HG03280 (cell line): Measurements from ENCODE around the gene ABCA7.

ENCODE experiments used
- ATAC-seq: cut with Tn5 transposase; IDR thresholded peaks from one replicate; pipeline ENCODE4 v1.9.1; 2021; ENCODE audit warnings: mild to moderate bottlenecking, moderate library complexity; ENCODE audit not compliant: unreplicated experiment

ABCA7 gene

DNA sequence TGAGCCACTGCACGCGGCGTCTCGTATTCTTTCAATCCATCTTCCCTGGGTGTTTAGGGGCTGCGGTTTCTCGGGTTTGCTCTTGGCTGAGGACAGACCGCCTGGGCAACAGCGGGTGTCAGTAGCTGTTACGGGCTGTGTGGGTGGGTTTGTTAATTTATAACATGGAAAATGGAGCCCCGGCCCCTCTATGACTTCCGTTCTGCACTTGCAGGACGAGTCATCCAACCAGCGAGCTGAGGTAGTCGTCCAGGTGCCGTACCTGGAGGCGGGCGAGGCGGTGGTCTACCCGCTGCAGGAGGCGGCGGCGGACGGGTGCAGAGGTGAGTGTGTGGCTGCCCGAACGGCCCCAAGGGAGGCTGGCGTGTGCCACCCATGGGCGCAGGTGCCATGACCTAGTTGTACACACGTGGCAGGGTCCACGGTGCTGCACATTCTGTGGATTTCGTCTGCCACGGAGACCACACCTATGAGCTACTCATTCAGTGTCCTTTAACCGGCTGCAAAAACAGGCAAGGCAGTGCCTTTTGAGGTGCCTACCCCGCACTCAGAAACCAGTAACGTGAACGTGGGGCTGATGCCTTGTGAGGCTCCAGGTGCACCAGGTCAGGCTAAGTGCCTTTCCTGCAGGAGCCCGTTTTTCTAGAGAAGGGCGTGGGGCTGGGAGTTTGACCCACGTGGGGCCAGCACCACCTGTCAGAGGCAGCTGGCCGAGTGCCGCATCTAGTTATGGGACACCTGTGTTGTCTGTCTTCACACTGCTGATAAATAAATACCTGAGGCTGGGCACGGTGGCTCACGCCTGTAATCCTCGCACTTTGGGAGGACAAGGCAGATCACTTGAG is 44.3 kb downstream of the ABCA7 start:
- ATAC-seq, result no peak

DNA sequence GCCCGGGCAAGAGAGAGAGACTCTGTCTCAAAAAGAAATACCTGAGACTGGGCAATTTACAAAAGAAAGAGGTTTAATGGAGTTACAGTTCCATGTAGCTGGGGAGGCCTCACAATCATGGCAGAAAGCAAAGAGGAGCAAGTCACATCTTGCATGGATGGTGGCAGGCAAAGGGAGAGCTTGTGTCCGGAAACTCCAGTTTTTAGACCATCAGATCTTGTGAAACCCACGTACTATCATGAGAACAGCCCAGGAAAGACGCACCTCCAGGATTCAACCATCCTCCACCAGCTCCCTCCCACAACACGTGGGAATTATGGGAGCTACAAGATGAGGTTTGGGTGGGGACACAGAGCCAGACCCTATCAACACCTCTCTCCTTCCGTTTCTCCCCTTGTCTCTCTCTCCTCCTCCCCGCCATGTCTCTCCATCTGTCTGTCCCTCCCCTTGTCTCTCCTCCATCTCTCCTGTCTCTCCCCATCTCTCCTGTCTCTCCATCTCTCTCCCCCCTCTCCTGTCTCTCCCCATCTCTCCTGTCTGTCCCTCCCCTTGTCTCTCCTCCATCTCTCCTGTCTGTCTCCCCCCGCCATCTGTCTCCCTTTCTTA is 45.2 kb downstream of the ABCA7 start:
- ATAC-seq, result no peak

DNA sequence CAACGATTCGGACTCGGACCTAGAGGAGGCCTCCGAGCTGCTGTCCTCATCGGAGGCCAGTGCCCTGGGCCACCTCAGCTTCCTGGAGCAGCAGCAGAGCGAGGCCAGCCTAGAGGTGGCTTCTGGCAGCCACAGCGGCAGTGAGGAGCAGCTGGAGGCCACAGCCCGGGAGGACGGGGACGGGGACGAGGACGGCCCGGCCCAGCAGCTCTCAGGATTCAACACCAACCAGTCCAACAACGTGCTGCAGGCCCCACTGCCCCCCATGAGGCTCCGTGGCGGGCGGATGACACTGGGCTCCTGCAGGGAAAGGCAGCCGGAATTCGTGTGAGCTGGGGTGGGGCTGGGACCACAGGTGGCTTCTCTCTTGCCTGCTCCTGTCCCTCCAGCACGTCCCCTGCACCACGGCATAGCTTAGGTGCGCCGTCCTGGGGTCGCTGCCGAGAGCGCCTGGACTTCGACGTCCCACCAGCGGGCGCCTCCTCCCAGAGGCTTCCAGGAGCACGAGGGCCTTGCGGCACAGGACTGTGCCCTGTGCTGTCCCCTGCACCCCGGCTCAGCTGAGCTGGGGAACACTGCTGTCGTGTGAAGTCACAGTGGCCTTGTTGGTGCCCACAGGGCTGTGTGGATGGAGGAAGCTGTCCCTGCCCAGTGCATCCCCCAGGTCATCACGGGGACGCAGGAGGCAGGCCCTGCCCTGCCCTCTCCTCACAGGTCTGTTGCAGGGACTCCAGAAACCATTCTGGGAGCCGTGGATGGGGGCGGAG is 46.0 kb downstream of the ABCA7 start:
- ATAC-seq, result no peak

DNA sequence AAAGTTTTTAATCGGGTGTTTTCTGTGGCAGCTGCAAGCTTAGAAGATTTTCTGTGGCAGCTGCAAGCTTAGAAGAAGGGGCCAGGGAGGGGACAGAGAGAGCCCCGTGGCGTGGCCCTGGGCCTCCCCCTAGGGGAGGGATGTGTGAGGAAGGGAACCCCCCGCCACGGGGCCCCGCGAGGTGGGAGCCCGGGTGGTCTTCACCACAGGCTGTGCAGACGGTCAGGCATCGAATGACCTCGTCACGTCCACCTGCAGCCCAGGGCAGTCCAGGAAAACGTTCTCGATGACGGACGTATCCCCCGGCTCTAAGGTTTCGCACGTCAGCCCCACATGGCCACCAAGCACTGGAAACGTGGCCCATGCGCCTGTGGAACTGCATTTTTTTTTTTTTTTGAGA is 46.7 kb downstream of the ABCA7 start:
- ATAC-seq, result no peak

DNA sequence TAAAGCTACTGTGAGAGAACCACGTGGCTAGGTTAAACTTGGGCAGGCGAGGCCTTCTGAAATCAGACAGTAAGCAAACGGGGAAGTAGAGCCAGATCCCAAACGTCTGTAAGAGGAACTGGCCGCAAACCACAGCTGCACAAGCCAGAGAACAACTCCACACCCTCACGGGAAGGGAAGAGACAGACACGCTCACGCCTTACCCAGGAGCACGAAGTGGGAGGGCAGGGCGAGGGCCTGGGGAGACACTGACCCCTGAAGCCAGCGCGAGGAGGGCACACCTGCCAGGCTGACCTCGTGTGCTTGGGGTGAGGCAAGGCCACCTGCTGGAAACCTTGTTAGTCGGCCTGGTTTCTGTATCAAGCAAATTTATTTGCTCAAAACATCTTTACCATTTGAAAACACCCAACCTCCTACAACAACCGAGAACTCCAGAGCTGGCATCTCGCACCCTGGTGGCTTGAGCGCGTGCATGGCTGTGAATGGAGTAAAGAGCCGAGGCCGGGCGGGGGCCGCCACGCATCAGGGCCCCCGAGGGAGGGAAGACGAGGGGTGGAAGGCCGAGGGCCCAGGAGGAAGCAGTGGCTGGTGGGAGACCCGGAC is 48.0 kb downstream of the ABCA7 start:
- no peak for ATAC-seq

DNA sequence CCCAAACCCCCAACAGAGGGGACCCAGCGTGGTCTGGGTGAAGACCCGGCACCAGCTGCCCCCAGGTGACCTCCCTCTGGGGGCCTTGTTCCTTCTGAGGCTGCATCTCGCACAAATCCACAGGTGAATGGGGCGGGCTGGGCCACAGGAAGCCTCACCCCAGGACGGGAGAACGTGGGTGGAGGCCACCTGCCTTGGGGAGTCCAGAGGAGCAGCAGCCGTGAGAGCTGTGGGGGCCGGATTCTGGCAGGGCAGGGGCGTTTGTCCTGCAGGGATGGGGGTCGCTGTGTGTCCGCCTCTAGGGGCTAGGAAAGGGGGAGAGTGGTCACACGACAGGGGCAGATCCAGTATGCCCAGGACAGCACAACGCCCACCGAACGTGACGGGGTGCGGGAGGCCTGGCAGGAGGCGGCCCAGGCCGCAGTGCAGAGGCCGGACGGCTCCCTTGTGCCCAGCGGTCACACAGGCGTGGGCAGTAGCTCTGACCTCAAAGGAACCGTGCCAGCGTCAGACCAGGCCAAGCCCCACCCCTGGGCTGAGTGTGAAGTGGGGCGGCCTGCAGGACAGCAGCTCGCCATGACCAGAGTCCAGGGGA is 48.6 kb downstream of the ABCA7 start:
- no peak for ATAC-seq

DNA sequence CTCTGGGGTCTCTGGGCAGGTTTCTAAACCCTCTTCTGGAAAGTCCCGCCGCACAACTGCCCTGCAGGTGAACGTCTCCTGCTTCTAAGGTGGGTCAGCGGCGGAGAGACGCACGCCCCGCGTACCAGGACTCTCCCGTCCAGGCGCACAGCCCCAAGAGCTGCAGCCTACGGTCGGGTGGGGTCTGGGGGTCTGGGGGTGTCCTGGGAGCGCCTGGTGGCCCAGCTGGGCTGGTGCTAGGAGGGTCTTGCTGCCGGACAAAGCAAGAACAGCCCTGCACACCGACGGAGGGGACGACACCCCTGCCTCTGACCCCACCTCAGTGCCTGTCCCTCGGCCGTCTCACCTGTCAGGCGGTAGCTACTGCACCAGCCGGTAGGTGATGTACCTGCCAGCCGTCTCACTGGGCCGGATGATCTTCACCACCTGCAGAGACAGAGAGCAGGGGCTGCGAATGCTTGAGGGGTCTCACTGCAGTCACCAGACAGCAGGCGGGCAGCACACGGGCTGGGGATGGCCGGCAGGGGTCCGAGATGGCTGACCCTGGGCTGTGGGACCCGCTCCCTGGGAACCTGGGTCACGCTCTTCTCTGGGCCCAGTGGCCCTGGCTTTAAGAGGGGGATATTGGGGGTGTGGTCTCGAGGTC is 49.3 kb downstream of the ABCA7 start:
- no peak for ATAC-seq

DNA sequence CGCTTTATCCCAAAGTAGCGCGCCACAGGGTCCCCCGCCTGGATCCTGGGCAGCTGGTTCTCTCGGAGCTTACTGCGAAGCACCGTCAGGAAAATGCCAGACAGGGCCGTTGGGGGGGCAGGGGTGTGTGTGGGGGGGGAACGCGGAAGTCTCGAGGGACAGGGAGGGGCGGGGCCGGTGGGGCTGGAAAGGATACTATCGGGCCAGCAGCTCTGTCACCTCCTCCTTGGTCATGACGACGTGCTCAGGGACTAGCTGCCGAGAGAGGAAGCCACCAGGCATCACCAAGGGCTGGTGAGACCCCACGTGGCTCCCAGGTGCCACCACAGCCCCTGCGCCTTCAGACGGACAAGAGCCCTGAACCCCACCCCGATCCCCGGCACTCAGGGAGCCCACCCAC is 50.0 kb downstream of the ABCA7 start:
- ATAC-seq, result no peak

DNA sequence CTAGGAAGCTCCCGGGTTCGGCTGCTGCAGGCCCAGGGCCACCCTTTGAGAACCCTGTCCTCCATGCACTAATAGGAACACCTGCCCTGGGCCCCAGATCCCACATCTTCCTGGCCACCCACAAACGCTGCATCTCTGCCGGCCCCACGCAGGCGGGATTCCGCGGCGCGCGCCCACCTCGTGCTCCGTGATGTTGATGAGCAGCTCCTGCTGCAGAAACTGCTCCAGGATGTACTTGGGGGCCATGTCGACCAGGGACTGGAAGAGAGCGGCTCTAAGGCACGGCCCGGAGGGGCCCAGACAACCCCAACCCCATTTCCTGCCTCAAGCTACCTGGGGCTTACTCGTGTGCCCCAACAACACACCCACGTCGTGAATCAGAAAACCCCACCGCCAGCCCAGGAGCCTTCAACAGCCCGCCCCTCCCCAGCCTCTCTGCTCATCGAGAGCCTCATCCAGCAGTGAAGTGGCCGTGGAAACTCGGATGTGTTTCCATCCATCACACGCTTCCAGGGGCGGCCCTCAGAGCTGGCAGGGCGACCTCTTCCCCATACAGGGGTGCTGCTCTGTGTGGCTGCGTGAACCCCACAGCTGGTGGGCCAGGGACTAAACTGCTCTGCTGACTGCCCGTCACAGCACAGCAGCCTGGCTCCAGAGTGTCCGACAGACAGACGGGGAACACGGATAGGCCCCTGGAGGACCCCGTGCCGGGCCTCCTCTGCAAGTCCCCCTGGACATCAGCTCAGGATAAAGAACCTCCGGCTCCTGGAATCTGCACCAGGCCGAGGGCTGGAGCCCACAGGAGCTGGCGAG is 51.0 kb downstream of the ABCA7 start:
- no peak for ATAC-seq

DNA sequence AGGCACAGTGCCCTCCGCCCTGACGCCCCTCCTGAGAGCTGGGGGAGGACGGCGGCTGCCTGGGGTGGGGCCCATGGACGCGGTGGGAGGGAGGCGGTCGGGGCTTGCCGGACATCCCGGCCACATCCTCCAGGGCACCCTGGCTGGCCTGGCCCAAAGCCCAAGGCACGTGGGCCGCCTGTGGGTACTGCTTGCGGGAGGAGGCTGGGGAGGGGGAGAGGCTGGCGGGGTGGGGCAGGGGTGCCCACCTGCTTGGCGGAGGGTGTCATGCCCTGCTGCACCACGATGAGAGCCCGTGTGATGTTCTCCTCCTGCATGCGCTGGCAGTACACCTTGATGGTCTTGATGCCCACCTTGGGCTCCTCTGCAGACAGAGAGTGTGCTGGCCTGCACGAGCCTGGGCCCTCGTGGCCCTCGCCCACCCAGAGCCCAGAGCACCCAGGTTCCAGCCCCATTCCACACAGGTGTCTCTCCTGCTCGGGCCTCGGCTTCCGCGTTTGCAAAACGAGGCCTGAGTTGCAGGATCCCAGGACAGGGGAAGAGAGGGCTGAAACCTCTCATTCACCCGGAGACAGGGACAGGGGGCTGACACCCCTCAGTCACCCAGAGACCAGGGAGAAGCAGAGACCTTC is 51.8 kb downstream of the ABCA7 start:
- ATAC-seq, result no peak

DNA sequence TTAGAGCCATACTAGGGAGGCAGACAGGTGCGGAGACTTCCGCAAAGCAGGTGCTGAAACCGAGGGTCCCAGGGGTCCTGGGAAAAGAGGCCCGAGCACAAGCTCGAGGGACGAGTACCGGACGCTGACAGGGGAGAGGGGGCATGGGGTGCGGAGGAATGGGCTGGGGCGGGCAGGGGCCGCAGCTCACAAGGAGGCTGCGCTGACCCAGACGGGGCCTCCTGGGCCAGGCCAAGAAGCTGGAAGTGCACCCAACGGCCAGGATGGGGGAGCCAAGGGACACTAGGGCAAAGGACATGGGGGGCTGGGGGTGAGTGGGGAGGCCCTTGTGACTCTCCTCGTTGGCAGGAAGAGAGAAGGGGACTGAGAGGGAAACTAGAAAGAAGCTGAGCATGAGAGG is 53.4 kb downstream of the ABCA7 start:
- ATAC-seq, result no peak

DNA sequence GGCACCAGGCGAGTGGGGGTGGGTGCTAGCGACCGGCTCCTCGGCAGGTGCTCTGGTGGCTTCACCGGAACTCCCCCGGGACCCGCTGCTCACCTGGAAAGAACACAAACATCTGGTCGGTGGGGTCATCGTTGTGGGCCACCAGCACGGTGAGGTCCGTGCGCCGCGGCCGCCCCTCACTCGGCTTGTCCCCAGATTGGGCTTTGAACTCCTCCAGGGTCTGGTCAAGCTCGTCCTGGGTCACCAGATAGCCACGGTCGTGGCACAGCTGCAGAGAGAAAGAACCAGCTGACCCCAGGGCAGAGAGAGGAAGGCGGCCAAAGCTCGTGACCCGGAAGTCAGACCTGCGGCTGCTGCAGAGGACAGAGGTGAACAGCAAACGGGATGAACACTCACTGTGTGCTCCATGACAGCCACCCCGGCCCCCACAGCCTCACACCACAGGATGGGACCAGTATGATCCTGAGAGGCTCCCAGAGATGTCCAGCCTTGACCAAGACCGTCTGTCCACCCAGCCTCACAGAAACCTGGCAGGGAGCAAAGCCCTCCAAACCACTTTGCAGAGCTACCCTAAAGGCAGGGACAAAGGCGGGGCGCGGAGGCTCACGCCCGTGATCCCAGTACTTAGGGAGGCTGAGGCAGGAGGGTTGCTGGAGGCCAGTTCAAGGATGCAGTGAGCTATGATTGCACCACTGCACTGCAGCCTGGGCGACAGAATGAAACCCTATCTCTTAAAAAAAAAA is 54.1 kb downstream of the ABCA7 start:
- no peak for ATAC-seq

DNA sequence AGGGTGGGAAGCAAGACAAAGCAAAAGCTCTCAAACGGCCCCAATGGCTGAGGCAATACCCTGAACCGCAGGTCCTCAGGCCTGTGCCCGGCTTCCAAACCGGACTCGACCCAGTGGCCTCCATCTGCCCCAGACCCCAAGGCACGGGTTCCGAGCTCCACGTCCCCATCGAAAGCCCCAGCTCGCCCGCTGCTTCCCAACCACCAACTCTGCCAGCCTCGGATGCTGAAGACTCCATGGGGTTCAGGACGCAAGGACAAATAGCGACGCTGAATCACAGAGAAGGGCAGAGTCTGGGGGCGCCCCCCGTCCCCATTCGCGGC is 54.7 kb downstream of the ABCA7 start:
- no peak for ATAC-seq

DNA sequence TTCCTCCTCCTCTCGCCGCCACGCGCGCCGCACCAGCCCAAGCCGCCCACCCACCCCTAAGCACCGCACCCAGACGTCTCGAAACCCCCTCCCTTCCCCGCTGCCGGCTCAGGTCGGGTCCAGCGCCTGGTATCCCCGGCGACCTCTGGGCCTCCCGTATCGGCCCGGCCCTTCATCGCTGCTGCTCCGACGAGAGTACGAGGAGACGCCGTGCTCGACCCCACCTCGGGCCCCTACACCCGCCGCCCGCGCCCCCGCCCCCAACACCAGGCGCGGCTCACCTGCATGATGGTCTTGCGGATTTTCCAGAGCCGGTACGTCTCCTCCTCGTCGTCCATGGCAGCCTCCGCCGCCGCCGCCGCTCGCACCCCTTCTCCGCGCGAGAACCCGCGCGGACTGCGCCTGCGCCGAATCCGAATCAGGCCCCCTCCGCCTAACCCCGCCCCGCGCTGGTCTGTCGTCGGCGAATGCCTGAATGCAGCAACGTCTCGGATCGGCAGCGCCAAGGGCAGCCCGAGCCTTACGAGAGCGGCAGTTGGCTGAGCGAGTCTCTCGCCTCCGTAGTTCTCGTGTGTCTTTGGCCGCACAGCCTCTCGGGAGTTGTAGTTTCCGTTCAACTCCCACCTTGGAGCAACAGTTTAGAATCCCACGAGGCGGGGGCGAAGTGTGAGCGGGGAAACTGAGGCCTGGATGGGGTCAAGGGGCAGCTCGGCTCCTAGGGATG is 55.2 kb downstream of the ABCA7 start, which contains the start of gene POLR2E:
POLR2E (minus strand) TSS at position 398 of the 724 bp plus-strand sequence; CDS start at position 338, 60 bp downstream.
- peak; percentile 92 for ATAC-seq

DNA sequence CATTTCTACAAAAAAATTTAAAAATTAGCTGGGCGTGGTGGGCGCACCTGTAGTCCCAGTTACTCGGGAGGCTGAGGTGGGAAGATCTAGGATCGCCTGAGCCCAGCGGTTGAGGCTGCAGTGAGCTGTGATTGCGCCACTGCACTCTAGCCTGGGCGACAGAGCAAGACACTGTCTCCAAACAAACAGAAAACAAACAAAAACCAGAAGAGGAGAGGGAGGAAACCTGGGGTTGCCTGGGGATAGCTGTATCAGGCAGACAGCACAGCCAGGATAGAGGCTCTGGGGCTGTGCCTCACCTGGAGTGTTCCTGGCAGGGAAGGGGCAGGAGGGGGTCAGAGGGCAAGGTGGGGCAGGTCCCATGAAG is 57.9 kb downstream of the ABCA7 start:
- no peak for ATAC-seq

DNA sequence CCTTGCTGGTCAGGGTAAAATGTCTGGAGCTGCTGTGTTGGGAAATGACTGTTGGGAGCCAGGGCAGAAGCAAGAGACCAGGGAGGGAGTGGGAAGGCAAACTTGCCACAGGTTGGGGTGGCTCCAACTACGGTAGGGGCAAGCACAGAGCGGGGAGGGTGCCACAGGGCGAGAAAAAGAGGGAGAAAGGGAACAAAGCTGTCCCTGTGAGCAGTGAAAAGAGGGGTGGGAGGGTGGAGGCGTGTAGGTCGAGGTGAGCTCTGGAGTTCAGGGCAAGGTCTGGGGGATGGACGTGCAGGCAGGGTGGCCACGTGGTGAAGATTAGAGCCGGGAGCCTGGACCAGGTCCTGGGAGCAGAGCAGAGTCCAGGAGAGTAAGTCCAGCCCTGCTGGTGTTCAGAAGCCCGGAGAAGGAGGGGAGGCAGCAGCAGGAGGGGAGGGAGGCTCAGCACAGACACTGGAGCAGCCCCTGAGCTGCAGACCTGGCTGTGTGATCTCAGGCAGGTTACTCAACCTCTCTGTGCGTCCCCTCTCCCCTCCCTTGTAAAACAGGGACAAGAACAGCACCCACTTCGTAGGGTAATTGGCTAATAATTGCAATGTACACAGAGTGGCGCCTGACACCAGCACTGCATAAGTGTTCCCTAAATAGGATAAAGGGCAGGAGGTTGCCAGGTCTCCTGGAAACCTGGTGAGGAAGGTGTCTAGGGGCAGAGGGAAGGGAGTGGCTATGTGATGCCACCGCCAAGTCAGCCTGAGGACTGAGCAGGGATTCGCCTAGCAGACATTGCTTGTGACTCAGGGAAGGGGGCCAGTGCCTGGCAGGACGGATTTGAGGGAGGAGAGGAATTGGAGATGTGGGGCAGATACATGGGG is 58.5 kb downstream of the ABCA7 start:
- no peak for ATAC-seq

DNA sequence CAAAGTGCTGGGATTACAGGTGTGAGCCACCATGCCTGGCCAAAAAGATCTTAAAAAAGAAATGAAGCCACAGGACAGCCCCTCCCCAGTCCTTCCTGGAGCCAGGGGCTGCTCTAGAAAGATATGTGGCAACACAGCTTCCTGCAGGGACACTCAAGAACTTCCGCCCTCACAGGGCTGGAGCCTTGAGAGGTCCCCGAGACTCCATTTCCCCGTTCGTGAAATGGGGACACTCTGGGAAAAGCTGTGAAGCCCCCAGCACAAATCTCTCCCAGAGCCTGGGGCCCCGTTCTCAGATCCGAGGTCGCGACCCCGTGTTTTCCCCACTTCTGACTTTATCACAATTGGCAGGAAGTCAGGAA is 61.4 kb downstream of the ABCA7 start:
- no peak for ATAC-seq
